Measurements from ENCODE around the gene TUBGCP2.

The TUBGCP2 gene

DNA sequence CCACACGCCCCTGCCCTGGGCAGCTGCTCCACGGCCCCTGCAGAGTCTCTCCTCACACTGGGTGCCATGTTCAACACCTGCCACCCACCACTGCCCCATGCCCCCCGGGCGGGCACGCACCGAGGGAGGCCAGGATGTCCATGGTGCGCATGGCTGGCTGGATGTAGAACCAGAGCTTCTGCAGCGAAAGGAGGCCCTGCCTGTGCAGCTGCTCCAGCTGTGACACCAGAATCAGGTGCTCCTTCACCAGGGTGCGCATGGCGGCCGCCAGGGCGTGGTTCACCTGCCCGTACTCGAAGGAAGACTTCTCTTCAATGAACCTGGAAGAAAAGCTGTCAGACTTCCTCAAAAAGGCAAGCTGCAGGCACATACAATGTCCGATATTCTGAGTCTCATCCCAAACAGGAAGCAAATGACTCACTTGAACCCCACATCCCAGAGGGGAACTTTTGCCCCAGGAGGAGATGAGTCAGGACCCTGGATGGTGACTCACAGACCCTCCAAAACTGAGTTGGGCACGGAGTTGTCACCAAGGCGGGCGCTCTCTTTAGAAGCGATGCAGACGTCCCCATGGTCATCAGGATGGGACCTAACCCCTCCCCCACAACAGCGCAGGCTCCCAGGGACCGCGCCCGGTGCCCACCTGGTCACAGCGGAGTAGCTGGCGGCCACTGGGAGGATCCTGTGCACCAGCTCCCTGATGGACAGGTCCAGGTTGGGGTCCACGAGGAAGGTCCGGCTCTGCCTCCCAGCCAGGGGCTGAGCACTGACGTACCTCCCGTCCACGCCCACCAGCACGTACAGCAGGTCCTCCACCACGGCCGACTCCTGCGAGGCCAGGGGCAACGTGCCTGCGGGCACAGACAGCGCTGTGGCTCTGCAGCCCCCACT is 15.5 kb downstream of the TUBGCP2 start:
- H3K79me1 ChIP-seq (ENCODE audit: low read length), result no peaks in the 10 kb centered on the region
- no peaks in the 10 kb centered on the region for H3K79me2 ChIP-seq (ENCODE audit: control insufficient read depth, insufficient read depth, low read length)
- no peak overlapping the region for H4K5ac ChIP-seq (ENCODE audit: low read length)
- no peak overlapping the region for H3K4me2 ChIP-seq (ENCODE audit: low read length)
- H3K27me3 ChIP-seq (ENCODE audit: insufficient read depth, low read length, poor library complexity), result no peaks in the 10 kb centered on the region
- no peak overlapping the region for H2AK5ac ChIP-seq (ENCODE audit: low read length)
- H2BK120ac ChIP-seq (ENCODE audit: low read depth, low read length), result no peak overlapping the region
- H3K18ac ChIP-seq (ENCODE audit: low read length), result no peak overlapping the region
- H4K8ac ChIP-seq (ENCODE audit: low read depth, low read length), result no peak overlapping the region
- no peak overlapping the region for H3K56ac ChIP-seq (ENCODE audit: low read length)
- no peak overlapping the region for H3K27ac ChIP-seq (ENCODE audit: low read depth, low read length)
- H3K36me3 ChIP-seq (ENCODE audit: control insufficient read depth, insufficient read depth, low read length), result peaks cover 7% of the 10 kb centered on the region
- no peak overlapping the region for H2BK5ac ChIP-seq (ENCODE audit: low read length)
- no peaks in the 10 kb centered on the region for H3K4me1 ChIP-seq (ENCODE audit: control insufficient read depth, low read depth, low read length)
- H3K4ac ChIP-seq (ENCODE audit: low read depth, low read length), result no peak overlapping the region
- H3K23ac ChIP-seq (ENCODE audit: low read length), result no peak overlapping the region
- no peak overlapping the region for H2BK15ac ChIP-seq (replicated peaks; ENCODE audit: low read depth)
- DNase-seq, result no peak
- WGBS (ENCODE audit: extremely low coverage, insufficient coverage, low lambda C conversion rate), result no CpG with 5 or more reads among the region's 38 CpGs
- no peak overlapping the region for H3K9ac ChIP-seq (ENCODE audit: low read length)
- no peak overlapping the region for H3K4me3 ChIP-seq (ENCODE audit: low read length)

DNA sequence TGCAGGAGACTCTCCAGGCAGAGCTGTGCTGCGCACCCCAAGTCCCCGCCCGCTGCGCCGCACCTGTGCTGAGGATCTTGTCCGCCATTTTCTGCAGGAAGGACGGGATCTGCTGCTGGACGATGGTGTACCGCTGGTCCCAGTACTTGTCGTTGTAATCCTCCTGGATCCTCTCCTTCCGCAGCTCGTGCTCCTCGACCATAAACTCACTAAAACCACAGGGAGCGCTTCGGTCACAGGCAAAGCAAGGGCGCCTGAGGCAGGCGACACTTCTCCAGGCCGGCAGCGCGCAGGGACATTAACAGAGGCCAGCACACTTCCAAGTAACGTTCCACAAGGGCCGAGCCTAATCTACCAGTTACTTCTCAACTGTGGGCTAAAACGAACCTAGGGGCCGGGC is 18.9 kb downstream of the TUBGCP2 start:
- no peak overlapping the region for H2BK5ac ChIP-seq (ENCODE audit: low read length)
- H3K36me3 ChIP-seq (ENCODE audit: control insufficient read depth, insufficient read depth, low read length), result peaks cover 3% of the 10 kb centered on the region

GRCh38 chr10:133287832-133288500 is 20.7 kb downstream of the TUBGCP2 start:
- Histone ChIP-seq H2BK15ac (replicated peaks; ENCODE audit: low read depth) (no peak overlapping the region), H3K23ac (ENCODE audit: low read length) (no peak overlapping the region), H3K27me3 (ENCODE audit: insufficient read depth, low read length, poor library complexity) (no peaks in the 10 kb centered on the region), H3K4me1 (ENCODE audit: control insufficient read depth, low read depth, low read length) (no peaks in the 10 kb centered on the region), H3K56ac (ENCODE audit: low read length) (no peak overlapping the region), H4K5ac (ENCODE audit: low read length) (no peak overlapping the region), H3K36me3 (ENCODE audit: control insufficient read depth, insufficient read depth, low read length) (peaks cover 9% of the 10 kb centered on the region), H2AK5ac (ENCODE audit: low read length) (no peak overlapping the region), H3K27ac (ENCODE audit: low read depth, low read length) (no peak overlapping the region), H2BK5ac (ENCODE audit: low read length) (no peak overlapping the region), H3K18ac (ENCODE audit: low read length) (no peak overlapping the region), H3K4ac (ENCODE audit: low read depth, low read length) (no peak overlapping the region), H3K79me1 (ENCODE audit: low read length) (no peaks in the 10 kb centered on the region), H4K8ac (ENCODE audit: low read depth, low read length) (no peak overlapping the region), H2BK120ac (ENCODE audit: low read depth, low read length) (no peak overlapping the region), H3K4me3 (ENCODE audit: low read length) (no peak overlapping the region), H3K4me2 (ENCODE audit: low read length) (no peak overlapping the region), H3K79me2 (ENCODE audit: control insufficient read depth, insufficient read depth, low read length) (no peaks in the 10 kb centered on the region), H3K9ac (ENCODE audit: low read length) (no peak overlapping the region)
- DNase-seq, result no peak
- WGBS (ENCODE audit: extremely low coverage, insufficient coverage, low lambda C conversion rate), result no CpG with 5 or more reads among the region's 46 CpGs

More for the DNA sequence above, 18.9 kb downstream of the TUBGCP2 start:
- no peak overlapping the region for H3K4ac ChIP-seq (ENCODE audit: low read depth, low read length)
- no peaks in the 10 kb centered on the region for H3K79me2 ChIP-seq (ENCODE audit: control insufficient read depth, insufficient read depth, low read length)
- no peak overlapping the region for H3K9ac ChIP-seq (ENCODE audit: low read length)
- no peak overlapping the region for H4K8ac ChIP-seq (ENCODE audit: low read depth, low read length)
- no peak overlapping the region for H3K18ac ChIP-seq (ENCODE audit: low read length)
- no peak overlapping the region for H2BK15ac ChIP-seq (replicated peaks; ENCODE audit: low read depth)
- H3K23ac ChIP-seq (ENCODE audit: low read length), result no peak overlapping the region
- no peak overlapping the region for H4K5ac ChIP-seq (ENCODE audit: low read length)
- no peak overlapping the region for H3K4me2 ChIP-seq (ENCODE audit: low read length)
- H3K27me3 ChIP-seq (ENCODE audit: insufficient read depth, low read length, poor library complexity), result no peaks in the 10 kb centered on the region
- no peak overlapping the region for H3K27ac ChIP-seq (ENCODE audit: low read depth, low read length)
- no CpG with 5 or more reads among the region's 24 CpGs for WGBS (ENCODE audit: extremely low coverage, insufficient coverage, low lambda C conversion rate)
- no peak for DNase-seq
- no peak overlapping the region for H3K4me3 ChIP-seq (ENCODE audit: low read length)
- H2BK120ac ChIP-seq (ENCODE audit: low read depth, low read length), result no peak overlapping the region
- H3K4me1 ChIP-seq (ENCODE audit: control insufficient read depth, low read depth, low read length), result no peaks in the 10 kb centered on the region
- H3K79me1 ChIP-seq (ENCODE audit: low read length), result no peaks in the 10 kb centered on the region
- no peak overlapping the region for H2AK5ac ChIP-seq (ENCODE audit: low read length)
- no peak overlapping the region for H3K56ac ChIP-seq (ENCODE audit: low read length)

- Histone ChIP-seq H3K23ac (ENCODE audit: low read length) (no peak overlapping the region), H3K27me3 (ENCODE audit: insufficient read depth, low read length, poor library complexity) (no peaks in the 10 kb centered on the region), H2BK120ac (ENCODE audit: low read depth, low read length) (no peak overlapping the region), H4K5ac (ENCODE audit: low read length) (no peak overlapping the region), H3K9ac (ENCODE audit: low read length) (no peak overlapping the region), H3K79me1 (ENCODE audit: low read length) (no peaks in the 10 kb centered on the region), H2AK5ac (ENCODE audit: low read length) (no peak overlapping the region), H3K4me1 (ENCODE audit: control insufficient read depth, low read depth, low read length) (no peaks in the 10 kb centered on the region), H3K56ac (ENCODE audit: low read length) (no peak overlapping the region), H3K4ac (ENCODE audit: low read depth, low read length) (no peak overlapping the region), H2BK15ac (replicated peaks; ENCODE audit: low read depth) (no peak overlapping the region), H3K4me3 (ENCODE audit: low read length) (no peak overlapping the region), H4K8ac (ENCODE audit: low read depth, low read length) (no peak overlapping the region), H3K79me2 (ENCODE audit: control insufficient read depth, insufficient read depth, low read length) (no peaks in the 10 kb centered on the region), H3K27ac (ENCODE audit: low read depth, low read length) (no peak overlapping the region), H3K4me2 (ENCODE audit: low read length) (no peak overlapping the region), H2BK5ac (ENCODE audit: low read length) (no peak overlapping the region), H3K18ac (ENCODE audit: low read length) (no peak overlapping the region), H3K36me3 (ENCODE audit: control insufficient read depth, insufficient read depth, low read length) (peaks cover 8% of the 10 kb centered on the region)
- no peak for DNase-seq
- no CpG with 5 or more reads among the region's 18 CpGs for WGBS (ENCODE audit: extremely low coverage, insufficient coverage, low lambda C conversion rate)
Observed at GRCh38 chr10:133286366-133286765, 22.3 kb downstream of the TUBGCP2 start.

DNA sequence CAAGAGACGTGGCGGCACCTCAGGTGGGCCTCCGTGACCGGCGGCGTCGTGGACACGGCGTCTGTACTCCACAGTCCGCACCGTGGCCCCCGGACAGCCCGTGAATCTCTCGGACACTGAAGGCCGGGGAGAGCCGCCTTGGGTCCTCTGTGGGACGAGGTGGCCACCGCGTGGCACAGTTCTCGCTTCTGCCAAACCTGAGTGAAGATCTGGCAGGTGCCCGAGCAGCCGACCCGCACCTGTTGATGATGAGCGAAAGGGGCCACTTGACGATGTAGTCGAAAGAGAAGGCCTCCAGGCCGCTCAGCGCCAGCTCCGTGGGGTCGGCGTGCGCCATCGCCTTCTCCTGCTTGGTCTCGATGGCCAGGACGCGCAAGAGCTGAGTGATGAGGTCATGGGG is 23.5 kb downstream of the TUBGCP2 start:
- H2AK5ac ChIP-seq (ENCODE audit: low read length), result no peak overlapping the region
- H4K8ac ChIP-seq (ENCODE audit: low read depth, low read length), result no peak overlapping the region
- H3K18ac ChIP-seq (ENCODE audit: low read length), result no peak overlapping the region
- no peaks in the 10 kb centered on the region for H3K4me1 ChIP-seq (ENCODE audit: control insufficient read depth, low read depth, low read length)
- H2BK120ac ChIP-seq (ENCODE audit: low read depth, low read length), result no peak overlapping the region
- WGBS (ENCODE audit: extremely low coverage, insufficient coverage, low lambda C conversion rate), result no CpG with 5 or more reads among the region's 36 CpGs
- no peak for DNase-seq
- H2BK5ac ChIP-seq (ENCODE audit: low read length), result no peak overlapping the region
- no peaks in the 10 kb centered on the region for H3K27me3 ChIP-seq (ENCODE audit: insufficient read depth, low read length, poor library complexity)
- no peak overlapping the region for H3K23ac ChIP-seq (ENCODE audit: low read length)
- H3K36me3 ChIP-seq (ENCODE audit: control insufficient read depth, insufficient read depth, low read length), result peaks cover 8% of the 10 kb centered on the region
- no peak overlapping the region for H3K56ac ChIP-seq (ENCODE audit: low read length)
- H3K27ac ChIP-seq (ENCODE audit: low read depth, low read length), result no peak overlapping the region
- H3K79me1 ChIP-seq (ENCODE audit: low read length), result no peaks in the 10 kb centered on the region
- H3K4me3 ChIP-seq (ENCODE audit: low read length), result no peak overlapping the region
- H3K79me2 ChIP-seq (ENCODE audit: control insufficient read depth, insufficient read depth, low read length), result no peaks in the 10 kb centered on the region
- H4K5ac ChIP-seq (ENCODE audit: low read length), result no peak overlapping the region
- no peak overlapping the region for H2BK15ac ChIP-seq (replicated peaks; ENCODE audit: low read depth)
- no peak overlapping the region for H3K4ac ChIP-seq (ENCODE audit: low read depth, low read length)
- H3K9ac ChIP-seq (ENCODE audit: low read length), result no peak overlapping the region
- H3K4me2 ChIP-seq (ENCODE audit: low read length), result no peak overlapping the region

Data from mesendoderm (in vitro differentiated cells).